IPS-20b (cell line): ENCODE data around the gene OR2G2.

ENCODE experiments used
- H3K27ac ChIP-seq: one replicate; pipeline ENCODE4 v1.5.1; 2013; ENCODE audit warnings: low read length
- H3K27me3 ChIP-seq: 2 replicates; pipeline ENCODE4 v1.6.1; 2013; ENCODE audit warnings: mild to moderate bottlenecking, low read length, inconsistent platforms; ENCODE audit not compliant: insufficient read depth
- H3K36me3 ChIP-seq: 2 replicates; pipeline ENCODE4 v1.6.1; 2013; ENCODE audit warnings: low read depth, mild to moderate bottlenecking, inconsistent platforms, low read length, moderate library complexity; ENCODE audit not compliant: insufficient read depth
- H3K4me1 ChIP-seq: 2 replicates; pipeline ENCODE4 v1.6.1; 2013; ENCODE audit warnings: mild to moderate bottlenecking, control low read depth, inconsistent platforms, low read length, moderate library complexity; ENCODE audit not compliant: insufficient read depth
- H3K4me3 ChIP-seq: 2 replicates; pipeline ENCODE4 v1.5.1; 2013; ENCODE audit warnings: mild to moderate bottlenecking, low read length, inconsistent platforms
- H3K9ac ChIP-seq: 2 replicates; pipeline ENCODE4 v1.6.1; 2013; ENCODE audit warnings: low read depth, mild to moderate bottlenecking, inconsistent platforms, low read length, moderate library complexity
- H3K9me3 ChIP-seq: 2 replicates; pipeline ENCODE4 v1.6.1; 2013; ENCODE audit warnings: mild to moderate bottlenecking, low read depth, low read length, inconsistent platforms; ENCODE audit not compliant: insufficient read depth

Gene OR2G2

DNA sequence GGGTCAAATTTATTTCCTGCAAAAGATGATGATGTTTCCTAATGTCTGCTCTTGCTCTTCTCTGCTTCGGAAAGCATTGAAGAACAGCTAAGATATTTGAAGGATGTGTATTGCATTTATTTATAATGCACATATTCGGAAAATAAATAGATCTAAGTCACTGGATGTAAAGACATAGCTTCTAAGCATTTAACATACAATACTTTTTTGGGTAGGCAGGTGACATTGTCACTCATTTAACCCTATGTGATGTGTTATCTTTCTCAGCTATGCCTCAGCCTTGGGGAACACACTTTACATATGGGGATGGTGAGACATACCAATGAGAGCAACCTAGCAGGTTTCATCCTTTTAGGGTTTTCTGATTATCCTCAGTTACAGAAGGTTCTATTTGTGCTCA lies at the start of gene OR2G2:
TSS of gene OR2G2 (plus strand) at position 301 of the 400 bp plus-strand sequence. CDS start at position 301, 0 bp downstream.
- H3K27ac ChIP-seq: no peak within 1 kb of the TSS
- no peaks in the 10 kb centered on the region for H3K9me3 ChIP-seq
- H3K4me3 ChIP-seq: no peak within 1 kb of the TSS
- no peaks in the 10 kb centered on the region for H3K4me1 ChIP-seq
- no peak within 1 kb of the TSS for H3K9ac ChIP-seq
- no peaks in the 10 kb centered on the region for H3K27me3 ChIP-seq
- no peaks in the 10 kb centered on the region for H3K36me3 ChIP-seq

GRCh38 chr1:247538561-247538960 lies 49.6 kb upstream of the OR2G2 start:
- Histone ChIP-seq H3K9ac (no peak overlapping the region), H3K27ac (no peak overlapping the region), H3K27me3 (no peaks in the 10 kb centered on the region), H3K4me1 (no peaks in the 10 kb centered on the region; the same call in 1 of the 2 replicates), H3K9me3 (no peaks in the 10 kb centered on the region), H3K4me3 (no peak overlapping the region), H3K36me3 (no peaks in the 10 kb centered on the region)

GRCh38 chr1:247539215-247539614 lies 48.9 kb upstream of the OR2G2 start:
- no peak overlapping the region for H3K9ac ChIP-seq
- H3K4me1 ChIP-seq: no peaks in the 10 kb centered on the region; the same call in 1 of the 2 replicates
- H3K4me3 ChIP-seq: no peak overlapping the region
- no peaks in the 10 kb centered on the region for H3K36me3 ChIP-seq
- no peaks in the 10 kb centered on the region for H3K27me3 ChIP-seq
- H3K27ac ChIP-seq: no peak overlapping the region
- no peaks in the 10 kb centered on the region for H3K9me3 ChIP-seq

DNA sequence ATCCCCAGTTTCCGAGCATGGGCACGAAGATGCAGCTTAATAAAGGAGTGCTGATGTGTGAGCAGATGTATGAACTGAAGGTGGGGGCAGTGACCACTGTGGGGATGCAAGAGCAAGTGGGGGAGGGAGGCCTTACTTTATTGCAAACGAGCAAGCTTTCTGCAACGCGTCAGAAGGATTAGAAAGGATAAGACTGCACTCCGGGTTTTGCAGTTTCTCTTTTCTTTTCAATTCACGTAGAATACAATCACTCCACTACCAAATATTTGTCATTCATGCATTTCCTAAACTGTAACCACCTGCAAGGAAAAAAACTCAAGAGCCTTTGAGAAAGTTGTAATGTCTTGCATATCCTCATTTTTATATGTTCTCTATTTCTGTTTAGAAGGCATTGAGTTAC lies 47.6 kb upstream of the OR2G2 start:
- no peaks in the 10 kb centered on the region for H3K9me3 ChIP-seq
- H3K36me3 ChIP-seq: no peaks in the 10 kb centered on the region
- no peak overlapping the region for H3K9ac ChIP-seq
- no peak overlapping the region for H3K4me3 ChIP-seq
- H3K4me1 ChIP-seq: no peaks in the 10 kb centered on the region; the same call in 1 of the 2 replicates
- no peak overlapping the region for H3K27ac ChIP-seq
- no peaks in the 10 kb centered on the region for H3K27me3 ChIP-seq

GRCh38 chr1:247542811-247543210 lies 45.3 kb upstream of the OR2G2 start:
- Histone ChIP-seq H3K27ac (no peak overlapping the region), H3K9me3 (no peaks in the 10 kb centered on the region), H3K27me3 (no peaks in the 10 kb centered on the region), H3K9ac (no peak overlapping the region), H3K36me3 (no peaks in the 10 kb centered on the region), H3K4me3 (no peak overlapping the region), H3K4me1 (peaks cover 5% of the 10 kb centered on the region; the same call in 1 of the 2 replicates)

DNA sequence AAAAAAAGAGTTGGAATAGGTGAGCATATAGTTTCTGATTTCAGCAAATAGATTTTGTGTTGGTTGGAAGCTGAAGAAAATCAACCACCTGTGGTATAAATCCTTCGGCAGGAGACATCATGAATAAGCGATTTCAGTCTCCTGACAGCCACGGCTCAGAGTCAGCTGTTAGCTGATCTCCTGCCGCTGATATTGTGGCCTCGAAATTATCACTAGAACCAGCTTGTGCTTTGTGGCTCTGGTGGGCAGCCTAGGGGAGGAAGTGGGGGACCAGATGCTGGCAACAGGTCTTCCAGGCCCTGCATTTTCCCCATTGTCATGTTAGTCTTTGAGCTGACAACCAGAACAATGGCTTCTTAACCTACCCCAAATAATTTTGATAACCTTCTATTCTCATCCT lies 40.1 kb upstream of the OR2G2 start:
- H3K4me3 ChIP-seq: no peak overlapping the region
- H3K4me1 ChIP-seq: peaks cover 9% of the 10 kb centered on the region; the same call in 1 of the 2 replicates
- H3K9me3 ChIP-seq: no peaks in the 10 kb centered on the region
- H3K9ac ChIP-seq: no peak overlapping the region
- H3K27ac ChIP-seq: no peak overlapping the region
- H3K36me3 ChIP-seq: no peaks in the 10 kb centered on the region
- no peaks in the 10 kb centered on the region for H3K27me3 ChIP-seq

- H3K4me1 ChIP-seq: peaks cover 9% of the 10 kb centered on the region; the same call in 1 of the 2 replicates
- H3K9me3 ChIP-seq: no peaks in the 10 kb centered on the region
- no peak within 1 kb of the TSS for H3K27ac ChIP-seq
- no peak within 1 kb of the TSS for H3K9ac ChIP-seq
- no peaks in the 10 kb centered on the region for H3K36me3 ChIP-seq
- no peak within 1 kb of the TSS for H3K4me3 ChIP-seq
- no peaks in the 10 kb centered on the region for H3K27me3 ChIP-seq
Observed at GRCh38 chr1:247548769-247549182, 39.4 kb upstream of the OR2G2 start, which contains the start of gene GCSAML. GCSAML (plus strand) TSS chr1:247549134; CDS start chr1:247549192, 58 bp downstream.

GRCh38 chr1:247551721-247552120 lies 36.4 kb upstream of the OR2G2 start:
- no peaks in the 10 kb centered on the region for H3K36me3 ChIP-seq
- H3K27ac ChIP-seq: no peak overlapping the region
- no peak overlapping the region for H3K4me3 ChIP-seq
- H3K9me3 ChIP-seq: no peaks in the 10 kb centered on the region
- no peaks in the 10 kb centered on the region for H3K27me3 ChIP-seq
- H3K4me1 ChIP-seq: peaks cover 9% of the 10 kb centered on the region; the same call in 1 of the 2 replicates
- H3K9ac ChIP-seq: no peak overlapping the region

DNA sequence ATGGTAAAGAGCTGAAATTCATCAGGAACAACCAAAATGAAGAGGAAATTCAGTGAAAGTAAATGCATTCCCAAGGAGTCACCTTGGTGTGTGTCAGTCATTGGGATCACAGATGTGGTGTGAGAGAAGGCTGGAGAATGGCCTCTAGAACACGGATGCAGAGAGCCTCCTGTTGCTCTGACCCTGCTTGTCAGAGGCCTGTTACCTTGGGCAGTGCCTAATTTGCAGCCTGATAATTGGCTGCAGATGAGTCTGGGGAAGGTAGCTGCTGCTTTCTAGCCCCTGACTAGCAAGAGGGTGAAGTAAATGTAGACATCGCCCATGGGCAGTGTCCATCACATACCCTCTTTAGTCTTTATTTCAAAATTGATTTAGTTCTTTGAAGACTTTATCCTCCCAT lies 35.9 kb upstream of the OR2G2 start:
- peaks cover 9% of the 10 kb centered on the region; the same call in 1 of the 2 replicates for H3K4me1 ChIP-seq
- no peak overlapping the region for H3K9ac ChIP-seq
- H3K9me3 ChIP-seq: no peaks in the 10 kb centered on the region
- no peak overlapping the region for H3K4me3 ChIP-seq
- no peaks in the 10 kb centered on the region for H3K27me3 ChIP-seq
- no peak overlapping the region for H3K27ac ChIP-seq
- no peaks in the 10 kb centered on the region for H3K36me3 ChIP-seq

GRCh38 chr1:247557926-247558674 lies 30.1 kb upstream of the OR2G2 start:
- Histone ChIP-seq H3K27ac (no peak overlapping the region), H3K9ac (no peak overlapping the region), H3K4me1 (no peaks in the 10 kb centered on the region), H3K9me3 (no peaks in the 10 kb centered on the region), H3K4me3 (no peak overlapping the region), H3K36me3 (no peaks in the 10 kb centered on the region), H3K27me3 (no peaks in the 10 kb centered on the region)

DNA sequence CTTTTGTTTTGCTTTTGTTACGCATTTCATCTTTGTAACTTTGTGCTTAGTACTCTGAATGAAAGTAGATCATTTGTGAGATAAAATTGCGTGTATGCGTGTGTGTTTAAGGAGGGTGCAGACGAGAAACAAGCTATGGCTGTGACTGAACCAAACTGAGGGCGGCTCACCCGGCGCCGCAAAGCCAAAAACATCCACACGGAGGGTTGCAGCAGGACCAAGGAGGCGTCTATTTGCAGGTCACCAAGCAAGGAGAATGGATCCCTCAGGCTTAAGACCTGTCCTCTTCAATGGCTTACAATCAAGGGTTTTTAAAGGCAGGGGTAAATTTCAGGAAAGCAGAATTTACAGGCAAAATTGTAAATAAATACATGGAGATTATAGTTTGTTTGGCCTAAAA lies 26.4 kb upstream of the OR2G2 start:
- H3K36me3 ChIP-seq: no peaks in the 10 kb centered on the region
- H3K9me3 ChIP-seq: no peaks in the 10 kb centered on the region
- H3K27me3 ChIP-seq: no peaks in the 10 kb centered on the region
- no peak overlapping the region for H3K4me3 ChIP-seq
- H3K27ac ChIP-seq: no peak overlapping the region
- H3K9ac ChIP-seq: no peak overlapping the region
- no peaks in the 10 kb centered on the region for H3K4me1 ChIP-seq

GRCh38 chr1:247562198-247562597 lies 26.0 kb upstream of the OR2G2 start:
- H3K9me3 ChIP-seq: no peaks in the 10 kb centered on the region
- no peak overlapping the region for H3K9ac ChIP-seq
- H3K36me3 ChIP-seq: no peaks in the 10 kb centered on the region
- no peaks in the 10 kb centered on the region for H3K27me3 ChIP-seq
- H3K27ac ChIP-seq: no peak overlapping the region
- no peak overlapping the region for H3K4me3 ChIP-seq
- H3K4me1 ChIP-seq: no peaks in the 10 kb centered on the region
